Left lung (tissue), 10 donors: Measurements from ENCODE around the gene CLK1. TPM values are rescaled to one million over a fixed set of nuclear protein-coding genes. Genes with fewer than 3 reads are reported as not detected.
A peak's percentile ranks its signal among the peaks of the same experiment; 100 is the strongest.
"Not testable (repeated sequence)": the region's sequence is repeated elsewhere in the genome, so short reads cannot be mapped to it uniquely, and the experiment has no call there.

Experiments
- ATAC-seq: fragments of 200-7000 bp; cut with Tn5 transposase; one replicate; pipeline ENCODE4 v1.9.1; 2020; ENCODE audit warnings: moderate library complexity
- DNase-seq, 4 donors: peaks; one replicate each; pipeline ENCODE4 v3.0.0-alpha.2; 2013 to 2020
- H3K27ac ChIP-seq, 2 donors: fragments of 200-600 bp; sonication (generic) in 1 of 2; one replicate each; pipeline versions ENCODE4 v1.5.0 to v1.8.0; 2020 to 2021
- H3K27me3 ChIP-seq, 2 donors: fragments of 200-600 bp; sonication (generic) in 1 of 2; one replicate each; pipeline versions ENCODE4 v1.5.0 to v1.8.0; 2020 to 2021
- H3K36me3 ChIP-seq, 2 donors: fragments of 200-600 bp; sonication (generic) in 1 of 2; one replicate each; pipeline versions ENCODE4 v1.5.0 to v1.8.0; 2020 to 2021
- H3K4me1 ChIP-seq, 2 donors: fragments of 200-600 bp; one replicate each; pipeline ENCODE4 v1.8.0; 2021
- H3K4me3 ChIP-seq, 2 donors: fragments of 200-600 bp; sonication (generic) in 1 of 2; one replicate each; pipeline versions ENCODE4 v1.5.0 to v1.8.0; 2020 to 2021; ENCODE audit warnings: mild to moderate bottlenecking in 1 of 2
- H3K9me3 ChIP-seq, 2 donors: fragments of 200-600 bp; sonication (generic) in 1 of 2; one replicate each; pipeline versions ENCODE4 v1.5.0 to v1.8.0; 2020 to 2021
- CTCF ChIP-seq, 2 donors: fragments of 200-600 bp; sonication (generic) in 1 of 2; IDR thresholded peaks; one replicate each; pipeline versions ENCODE4 v1.5.0 to v1.8.0; 2021; ENCODE audit warnings: antibody characterized with exemption in 2 of 2
- intact Hi-C, 2 donors: fragments of 100-400 bp; cut with DNase I; formaldehyde crosslinking; loops; one replicate each; pipeline versions ENCODE4 v1.11.2 to v1.14.2; 2022
- polyA plus RNA-seq, 6 donors: library from polyadenylated mRNA; unstranded; fragments of 120-200 nt; gene quantifications; one replicate each; pipeline ENCODE4 v1.2.1, GENCODE V29; 2013; ENCODE audit not compliant: insufficient read length in 6 of 6
- total RNA-seq, 2 donors: library from RNA; stranded (reverse); fragmentation: NEBNext Ultra II Directional; extraction: Animal tissue kit (Norgen Biotek cat#: 25700); gene quantifications; one replicate each; pipeline ENCODE4 v1.2.1, GENCODE V29; 2021
- donor health status: DM: no; HTN: yes; CAD: no.
- donor health status: DM: no; HTN: no; CAD: no.

Gene CLK1
- total and polyA plus RNA-seq, 8 donors, result 75.9 to 423 (median 307) TPM

DNA sequence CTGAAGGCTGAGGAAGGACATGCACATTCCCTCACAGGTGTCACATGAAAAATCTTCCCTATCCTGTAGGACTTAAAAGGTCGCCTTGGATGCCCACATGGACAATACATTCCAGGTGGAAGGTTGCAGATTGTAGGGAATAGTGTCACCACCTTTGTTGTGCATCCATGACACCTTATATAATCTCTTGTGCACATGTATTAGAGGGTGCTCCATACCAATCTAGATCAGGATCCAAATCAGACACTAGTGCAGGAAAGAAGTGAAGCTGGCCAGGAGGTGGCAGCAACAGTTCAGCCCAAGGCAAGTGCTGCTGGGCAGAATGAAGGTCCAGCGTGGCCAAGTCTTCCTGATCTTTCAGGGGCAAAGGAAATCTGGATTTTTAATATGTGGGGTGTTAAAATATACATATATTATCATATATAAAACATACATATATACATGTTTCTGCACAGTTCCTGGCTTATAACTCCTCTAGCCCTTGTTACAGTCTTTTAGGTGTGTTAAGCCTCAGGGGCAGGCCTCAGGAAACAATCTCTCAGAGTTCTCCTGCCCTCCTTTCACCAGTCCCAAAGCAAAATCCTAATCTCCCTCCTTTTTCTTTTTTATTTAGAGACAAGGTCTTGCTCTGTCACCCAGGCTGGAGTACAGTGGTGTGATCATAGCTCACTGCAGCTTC lies 41.3 kb upstream of the CLK1 start:
- intact Hi-C loops, result loop anchor here in 1 of 2 donors (5.0 to 10.0 kb wide), 2 partner anchors 169 to 272 kb away; partner anchors contain the start of genes HYCC2 and NDUFB3
- H3K4me3 ChIP-seq, result no peak overlapping the region
- peaks cover 0 to 42% of the 10 kb centered on the region in 2 donors for H3K36me3 ChIP-seq
- no peaks in the 10 kb centered on the region for H3K9me3 ChIP-seq
- TF ChIP-seq CTCF (IDR thresholded peaks at IDR 0.05), result peak; percentile 40 to 58
- no peaks in the 10 kb centered on the region for H3K27me3 ChIP-seq
- ATAC-seq (peak; percentile 93), DNase-seq (peak in 3 of 4 donors; percentile 25 to 71 (median 70))
- no peaks in the 10 kb centered on the region for H3K4me1 ChIP-seq
- no peak overlapping the region for H3K27ac ChIP-seq

- H3K9me3 ChIP-seq, result no peaks in the 10 kb centered on the region
- H3K27me3 ChIP-seq, result no peaks in the 10 kb centered on the region
- peaks cover 0 to 56% of the 10 kb centered on the region in 2 donors for H3K36me3 ChIP-seq
- H3K27ac ChIP-seq, result no peak overlapping the region
- H3K4me3 ChIP-seq, result no peak overlapping the region
- ATAC-seq (peak; percentile 95), DNase-seq (peak in 3 of 4 donors; percentile 24 to 72 (median 46))
- no peaks in the 10 kb centered on the region for H3K4me1 ChIP-seq
- intact Hi-C loops, result loop anchor here in 1 of 2 donors (10.0 kb wide), 1 partner anchor 173 kb away; the partner anchor contains the start of genes HYCC2 and NDUFB3
- peak; percentile 60 to 78 for TF ChIP-seq CTCF (IDR thresholded peaks at IDR 0.05)
Observed at GRCh38 chr2:200901459-200902072, 37.1 kb upstream of the CLK1 start.

DNA sequence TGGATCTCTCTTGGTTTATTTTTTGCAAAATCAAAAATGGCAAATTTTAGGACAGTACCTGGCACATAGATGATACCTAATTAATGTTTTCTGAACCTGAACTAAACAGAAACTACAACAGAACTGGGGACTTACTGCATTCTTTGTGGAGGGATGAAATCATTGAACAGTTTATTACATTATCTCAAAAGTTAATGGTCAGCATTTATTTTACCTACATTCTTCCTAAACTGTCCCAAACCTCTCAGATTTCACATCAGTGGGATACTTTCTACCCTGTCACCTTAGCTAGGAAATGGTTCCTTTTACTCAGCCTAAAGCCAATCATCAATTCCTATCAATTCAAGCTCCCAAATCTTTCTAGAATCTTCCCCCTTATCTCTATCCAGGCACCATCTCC lies 35.0 kb upstream of the CLK1 start:
- TF ChIP-seq CTCF (IDR thresholded peaks at IDR 0.05), result no peak
- Histone ChIP-seq H3K36me3 (peaks cover 0 to 72% of the 10 kb centered on the region in 2 donors), H3K4me1 (no peaks in the 10 kb centered on the region), H3K27ac (no peak overlapping the region), H3K9me3 (no peaks in the 10 kb centered on the region), H3K27me3 (no peaks in the 10 kb centered on the region), H3K4me3 (no peak overlapping the region)
- intact Hi-C loops, result no loop called here
- ATAC-seq (no peak), DNase-seq (no peak)

DNA sequence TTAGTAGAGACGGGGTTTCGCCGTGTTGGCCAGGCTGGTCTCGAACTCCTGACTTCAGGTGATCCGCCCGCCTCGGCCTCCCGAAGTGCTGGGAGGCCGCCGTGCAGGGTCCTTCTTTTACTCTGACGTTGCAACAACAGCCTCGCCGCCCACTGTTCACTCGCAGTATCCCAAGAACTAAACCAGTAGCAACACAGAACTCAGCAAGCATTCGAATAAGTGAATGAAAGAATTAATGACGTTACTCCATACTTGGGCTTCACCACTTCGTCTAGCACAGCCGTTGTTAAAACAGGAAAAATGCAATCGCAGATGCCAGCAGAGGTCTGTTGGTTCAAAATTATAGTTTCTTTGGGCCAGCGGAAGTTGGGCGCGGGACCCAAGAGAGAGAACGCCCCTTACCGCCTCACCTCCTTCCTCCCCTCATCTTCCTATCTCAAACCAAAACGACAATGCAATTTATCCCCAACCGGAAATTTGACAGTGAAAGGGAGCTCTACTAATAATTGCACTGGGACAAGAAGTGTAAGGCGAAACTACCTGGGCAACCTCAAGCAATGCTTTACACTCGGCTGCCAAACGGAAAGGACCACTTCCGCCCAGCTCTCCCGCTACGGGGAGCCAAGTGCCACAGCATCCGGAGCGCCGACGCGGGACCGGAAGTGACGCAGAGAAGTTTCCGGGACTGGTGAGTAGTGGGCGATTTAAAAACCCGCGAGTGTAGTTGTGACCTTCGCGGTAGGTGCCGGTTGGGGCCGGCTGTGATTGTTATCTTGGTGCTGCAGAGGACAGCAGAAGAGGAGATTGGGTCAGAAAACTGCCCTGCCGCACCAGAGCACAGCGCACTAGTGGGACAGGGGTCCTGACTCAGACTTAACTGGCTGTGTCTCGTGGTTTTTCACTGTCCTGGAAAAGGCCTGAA lies 24.5 kb upstream of the CLK1 start, which contains the start of the genes NIF3L1 and PPIL3:
Gene NIF3L1 (plus strand): TSS at position 668 of the 922 bp plus-strand sequence. CDS start 2,573 bp downstream, outside the sequence.
Gene PPIL3 (minus strand): TSS at position 374 of the 922 bp plus-strand sequence. CDS start 1,462 bp downstream, outside the sequence.
- H3K4me1 ChIP-seq, result peaks cover 8 to 30% of the 10 kb centered on the region in 2 donors
- ATAC-seq (peak; percentile 93), DNase-seq (peak; percentile 97 to 98 (median 97))
- peaks cover 0 to 17% of the 10 kb centered on the region in 2 donors for H3K36me3 ChIP-seq
- no peak for TF ChIP-seq CTCF (IDR thresholded peaks at IDR 0.05)
- peak within 1 kb of the TSS; percentile 62 to 67 for H3K4me3 ChIP-seq
- H3K27ac ChIP-seq, result peak within 1 kb of the TSS; percentile 95 to 96
- no peaks in the 10 kb centered on the region for H3K27me3 ChIP-seq
- H3K9me3 ChIP-seq, result no peaks in the 10 kb centered on the region
- intact Hi-C loops, result no loop called here

DNA sequence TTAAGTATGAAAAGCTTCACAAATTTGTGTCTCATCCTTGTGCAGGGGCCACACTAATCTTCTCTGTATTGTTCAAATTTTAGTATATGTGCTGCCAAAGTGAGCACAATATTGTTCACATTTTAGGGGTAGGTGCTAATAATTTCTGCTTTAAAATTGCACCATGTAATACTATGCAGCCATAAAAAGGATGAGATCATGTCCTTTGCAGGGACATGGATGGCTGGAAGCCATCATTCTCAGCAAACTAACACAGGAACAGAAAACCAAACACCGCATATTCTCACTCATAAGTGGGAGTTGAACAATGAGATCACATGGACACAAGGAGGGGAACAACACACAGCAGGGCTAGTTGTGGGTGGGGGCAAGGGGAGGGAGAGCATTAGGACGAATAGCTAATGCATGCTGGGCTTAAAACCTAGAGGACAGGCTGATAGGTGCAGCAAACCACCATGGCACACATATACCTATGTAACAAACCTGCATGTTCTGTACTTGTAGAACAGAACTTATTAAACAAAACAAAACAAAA lies 17.3 kb upstream of the CLK1 start:
- DNase-seq, H3K27ac ChIP-seq, intact Hi-C loops, ATAC-seq, H3K4me1 ChIP-seq, H3K4me3 ChIP-seq, H3K27me3 ChIP-seq, H3K9me3 ChIP-seq: not testable (repeated sequence)
- peaks cover 0 to 86% of the 10 kb centered on the region in 2 donors for H3K36me3 ChIP-seq
